Endothelial cell of umbilical vein (primary cell): ENCODE data around the gene MED25.

Experiments
- EZH2 ChIP-seq: IDR thresholded peaks from 2 replicates; pipeline ENCODE4 v1.6.1; 2012; ENCODE audit warnings: borderline replicate concordance, low read depth, mild to moderate bottlenecking, moderate library complexity, low read length, inconsistent platforms; ENCODE audit not compliant: severe bottlenecking
- FOS ChIP-seq: IDR thresholded peaks from 2 replicates; pipeline ENCODE4 v1.6.1; 2011; ENCODE audit warnings: mild to moderate bottlenecking, low read length, moderate library complexity, borderline replicate concordance; ENCODE audit not compliant: insufficient read depth
- GATA2 ChIP-seq: IDR thresholded peaks from 2 replicates; pipeline ENCODE4 v1.7.0; 2011; ENCODE audit warnings: low read depth, mild to moderate bottlenecking, moderate library complexity, mixed read lengths, low read length; ENCODE audit not compliant: insufficient read length, insufficient read depth
- POLR2A ChIP-seq: IDR thresholded peaks from 2 replicates; pipeline ENCODE4 v1.6.1; 2012; ENCODE audit warnings: low read depth, mild to moderate bottlenecking, control low read depth, low read length
- POLR2AphosphoS5 ChIP-seq: IDR thresholded peaks from 2 replicates; pipeline ENCODE4 v1.6.1; 2012; ENCODE audit warnings: low read depth, mild to moderate bottlenecking, control low read depth, low read length, moderate library complexity; ENCODE audit not compliant: insufficient read depth
- TF ChIP-seq, protein P1 (sequence below), 2 donors: IDR thresholded peaks; 1 replicate in 1 of 2; 2 replicates in 1 of 2; pipeline ENCODE4 v1.5.1; 2011; ENCODE audit warnings: low read length in 2 of 2, mild to moderate bottlenecking in 2 of 2, moderate library complexity in 2 of 2, control low read depth in 1 of 2, inconsistent platforms in 1 of 2, low read depth in 1 of 2; ENCODE audit not compliant: insufficient read depth in 1 of 2; ENCODE audit errors: extremely low read depth in 1 of 2
- TF ChIP-seq, protein P2 (sequence below): IDR thresholded peaks from 2 replicates; pipeline ENCODE4 v1.6.1; 2011; ENCODE audit not compliant: insufficient read depth, insufficient read length

DNA sequence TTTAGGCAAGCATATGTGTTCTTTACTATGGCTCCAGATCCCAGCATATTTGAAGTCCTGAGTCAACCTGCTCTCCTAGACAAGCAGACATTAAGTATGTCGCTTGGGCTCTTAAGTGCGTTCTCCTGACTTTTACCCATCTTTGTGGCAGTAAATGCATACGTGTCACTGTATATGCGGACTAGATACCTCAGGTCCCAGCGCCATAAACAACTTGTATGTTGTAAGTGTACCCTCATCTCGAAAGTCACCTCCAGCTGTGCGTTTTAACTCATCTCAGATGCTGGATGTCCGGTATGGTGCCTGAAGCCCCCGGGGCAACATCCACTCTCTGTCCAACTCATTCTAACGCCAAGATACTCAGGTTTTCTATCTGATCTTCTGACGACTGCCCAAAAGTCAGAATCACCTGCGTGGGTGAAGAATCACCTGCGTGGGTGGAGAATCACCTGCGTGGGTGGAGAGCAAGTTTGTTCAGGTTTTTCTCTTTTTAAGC, 34.6 kb downstream of the MED25 start:
- TF ChIP-seq POLR2AphosphoS5 = no peak
- TF ChIP-seq, protein P1, sequence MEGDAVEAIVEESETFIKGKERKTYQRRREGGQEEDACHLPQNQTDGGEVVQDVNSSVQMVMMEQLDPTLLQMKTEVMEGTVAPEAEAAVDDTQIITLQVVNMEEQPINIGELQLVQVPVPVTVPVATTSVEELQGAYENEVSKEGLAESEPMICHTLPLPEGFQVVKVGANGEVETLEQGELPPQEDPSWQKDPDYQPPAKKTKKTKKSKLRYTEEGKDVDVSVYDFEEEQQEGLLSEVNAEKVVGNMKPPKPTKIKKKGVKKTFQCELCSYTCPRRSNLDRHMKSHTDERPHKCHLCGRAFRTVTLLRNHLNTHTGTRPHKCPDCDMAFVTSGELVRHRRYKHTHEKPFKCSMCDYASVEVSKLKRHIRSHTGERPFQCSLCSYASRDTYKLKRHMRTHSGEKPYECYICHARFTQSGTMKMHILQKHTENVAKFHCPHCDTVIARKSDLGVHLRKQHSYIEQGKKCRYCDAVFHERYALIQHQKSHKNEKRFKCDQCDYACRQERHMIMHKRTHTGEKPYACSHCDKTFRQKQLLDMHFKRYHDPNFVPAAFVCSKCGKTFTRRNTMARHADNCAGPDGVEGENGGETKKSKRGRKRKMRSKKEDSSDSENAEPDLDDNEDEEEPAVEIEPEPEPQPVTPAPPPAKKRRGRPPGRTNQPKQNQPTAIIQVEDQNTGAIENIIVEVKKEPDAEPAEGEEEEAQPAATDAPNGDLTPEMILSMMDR (IDR thresholded peaks at IDR 0.05; ENCODE audit: extremely low read depth in 1 of 2, insufficient read depth in 1 of 2, low read depth in 1 of 2, low read length in 2 of 2) = no peak
- no peak for TF ChIP-seq GATA2
- TF ChIP-seq EZH2 = no peak
- no peak for TF ChIP-seq POLR2A
- TF ChIP-seq, protein P2, sequence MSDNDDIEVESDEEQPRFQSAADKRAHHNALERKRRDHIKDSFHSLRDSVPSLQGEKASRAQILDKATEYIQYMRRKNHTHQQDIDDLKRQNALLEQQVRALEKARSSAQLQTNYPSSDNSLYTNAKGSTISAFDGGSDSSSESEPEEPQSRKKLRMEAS = no peak
- TF ChIP-seq FOS = no peak
